Stimulated activated CD4-positive, alpha-beta T cell treated with anti-CD3 and anti-CD28 coated beads, Interleukin-1b, Interleukin-23, amount 100 ng/mL, for 48 hours (primary cell): Measurements from ENCODE around the gene C5orf46.
"Not testable (repeated sequence)": the region's sequence is repeated elsewhere in the genome, so short reads cannot be mapped to it uniquely, and the experiment has no call there.

ENCODE experiments used
- DNase-seq: peaks from one replicate; pipeline ENCODE4 v3.0.0-alpha.2; 2020

Gene C5orf46

DNA sequence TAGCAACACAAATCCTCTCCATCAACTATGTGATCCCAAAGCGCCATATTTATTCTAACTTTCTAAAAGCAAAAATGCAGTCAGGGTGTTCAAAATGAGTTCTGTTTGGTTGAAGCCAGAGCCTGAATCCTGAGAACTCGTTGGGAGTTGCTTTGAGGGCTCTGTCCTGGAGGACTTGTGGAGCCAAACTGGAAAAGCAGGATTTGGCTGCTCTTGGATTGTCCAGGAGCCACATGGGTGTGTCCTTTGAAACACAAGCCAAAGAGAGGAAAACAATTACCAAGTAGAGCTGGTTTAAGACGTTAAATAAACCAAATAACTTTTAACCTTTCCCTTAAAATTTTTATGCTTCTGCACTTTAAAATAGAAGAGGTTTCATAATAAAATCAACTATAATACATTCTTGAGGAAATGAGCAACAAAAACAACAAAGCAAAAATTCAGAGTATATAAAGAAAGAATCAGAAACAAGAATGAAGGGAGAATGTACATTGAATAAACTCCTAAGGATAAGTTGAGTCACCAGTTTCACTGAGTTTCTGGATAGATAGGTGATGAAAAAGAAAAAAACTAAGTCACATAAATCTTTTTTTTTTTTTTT lies 13.5 kb downstream of the C5orf46 start:
- DNase-seq: no peak

GRCh38 chr5:147887930-147888329 lies 18.4 kb downstream of the C5orf46 start:
- no peak for DNase-seq

GRCh38 chr5:147887026-147887627 lies 19.2 kb downstream of the C5orf46 start:
- no peak for DNase-seq

DNA sequence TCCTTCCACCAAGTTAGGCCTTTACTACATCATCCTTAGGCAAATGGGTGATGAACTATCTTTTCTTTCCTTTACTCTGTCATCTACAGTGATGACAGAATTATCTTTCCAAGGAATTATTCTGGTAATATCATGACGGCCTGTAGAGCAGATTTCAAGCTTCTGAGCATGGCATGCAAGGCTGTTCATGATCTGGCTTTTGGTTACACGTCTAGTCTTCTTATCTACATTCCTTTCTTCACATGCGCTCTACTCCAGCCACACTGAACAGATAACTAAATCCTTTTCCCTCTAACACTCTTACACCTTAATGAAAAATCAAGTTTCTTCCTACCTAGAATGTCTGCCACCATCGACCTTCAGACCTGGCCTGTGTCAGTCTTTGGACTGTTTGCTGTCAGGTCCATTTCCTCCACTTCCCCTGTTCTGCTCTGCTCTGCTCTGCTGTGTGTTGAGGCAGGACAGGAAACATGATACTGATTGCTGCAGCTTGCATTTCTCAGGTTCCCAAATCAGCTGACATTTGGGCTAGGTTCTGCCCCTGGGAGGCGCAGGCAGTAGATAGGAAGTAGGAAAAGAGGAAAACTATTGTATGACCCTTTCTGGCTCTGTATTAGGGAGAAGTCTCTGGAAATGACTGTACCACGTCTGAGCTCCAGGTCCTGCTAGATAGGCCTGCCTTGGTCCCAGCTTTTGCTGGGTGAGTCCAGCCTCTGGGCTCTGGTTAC lies 23.6 kb downstream of the C5orf46 start:
- DNase-seq: no peak

DNA sequence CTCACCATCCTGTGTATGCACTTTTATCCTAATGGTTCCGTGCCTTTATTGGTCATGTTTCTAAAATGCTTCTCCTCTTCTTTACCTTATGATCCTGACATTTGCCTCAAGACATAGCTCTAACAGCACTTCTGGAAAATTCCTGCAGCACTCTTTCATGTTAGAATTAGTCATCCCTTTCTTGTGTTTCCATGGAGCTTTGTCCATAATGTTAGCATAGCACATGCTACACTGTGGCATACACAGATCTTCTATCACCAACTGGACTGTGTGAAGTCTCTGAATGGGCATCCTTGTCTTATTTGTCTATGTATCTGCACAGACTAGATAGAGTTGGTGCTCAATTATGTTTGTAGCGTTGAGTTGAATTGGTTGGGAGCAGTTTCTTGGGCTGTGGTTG lies 25.9 kb downstream of the C5orf46 start:
- no peak for DNase-seq

DNA sequence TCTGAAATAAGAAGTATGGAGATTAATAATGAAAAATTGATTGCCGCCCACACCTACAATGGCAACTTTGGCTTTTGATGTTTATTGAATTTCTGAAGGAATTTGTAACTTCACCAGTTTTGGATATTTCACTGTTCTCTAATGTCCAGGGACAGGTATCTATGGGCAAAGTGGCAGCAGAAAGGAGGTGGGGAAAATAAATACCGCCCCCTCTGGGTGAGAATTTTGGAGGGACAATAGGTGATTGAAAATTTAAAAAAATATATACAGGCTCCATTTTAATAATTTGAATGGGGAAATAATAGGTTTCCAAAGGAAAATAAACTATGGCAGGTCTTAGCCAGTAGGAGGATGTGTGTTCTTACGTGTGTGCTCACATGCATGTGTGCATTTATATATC lies 26.6 kb downstream of the C5orf46 start:
- DNase-seq: no peak

GRCh38 chr5:147878066-147878759 lies 28.1 kb downstream of the C5orf46 start, which contains the start of gene SCGB3A2:
SCGB3A2 (plus strand) TSS chr5:147878711; CDS start chr5:147878804, 93 bp downstream.
- DNase-seq: no peak

DNA sequence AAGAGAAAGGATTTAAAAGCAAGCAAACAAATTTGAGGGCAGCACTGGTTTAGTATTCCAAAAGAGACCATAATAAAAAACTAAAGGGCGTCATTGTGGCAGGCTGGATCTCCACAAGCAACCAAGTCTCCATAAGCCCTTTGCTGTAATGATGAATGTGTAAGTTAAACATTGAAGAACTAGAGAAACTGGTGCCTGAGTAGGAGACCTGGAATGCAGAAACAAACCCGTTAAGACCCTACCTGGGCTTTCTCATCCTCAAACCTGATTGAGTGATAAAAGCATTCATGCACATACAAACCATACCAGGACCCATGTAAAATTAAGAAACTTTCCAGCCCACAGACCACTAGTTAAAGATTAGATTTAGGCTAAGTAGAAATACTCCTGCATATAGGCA lies 29.7 kb downstream of the C5orf46 start:
- no peak for DNase-seq

DNA sequence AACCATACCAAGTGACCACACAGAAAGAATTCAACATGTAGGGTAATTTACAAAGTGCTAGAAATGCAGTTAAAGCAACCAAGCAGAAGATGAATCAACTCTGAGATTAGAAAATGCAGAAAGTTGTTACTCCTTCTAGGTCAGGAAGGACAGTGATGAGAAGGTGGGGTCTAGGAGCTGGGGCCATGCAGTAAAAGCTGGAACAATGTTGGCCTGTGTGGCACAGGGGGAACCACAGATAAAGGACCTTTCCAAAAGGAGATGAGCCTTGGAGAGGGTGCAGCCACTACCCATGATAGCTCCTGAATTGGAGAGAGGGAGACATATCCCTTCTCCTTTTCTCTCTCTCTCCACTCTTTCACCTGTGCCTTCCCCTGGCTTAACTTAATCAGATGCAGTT lies 30.2 kb downstream of the C5orf46 start:
- no peak for DNase-seq

- no peak for DNase-seq
Measured at GRCh38 chr5:147874910-147875367, 31.4 kb downstream of the C5orf46 start.

GRCh38 chr5:147874118-147874875 lies 32.0 kb downstream of the C5orf46 start:
- not testable (repeated sequence) for DNase-seq

DNA sequence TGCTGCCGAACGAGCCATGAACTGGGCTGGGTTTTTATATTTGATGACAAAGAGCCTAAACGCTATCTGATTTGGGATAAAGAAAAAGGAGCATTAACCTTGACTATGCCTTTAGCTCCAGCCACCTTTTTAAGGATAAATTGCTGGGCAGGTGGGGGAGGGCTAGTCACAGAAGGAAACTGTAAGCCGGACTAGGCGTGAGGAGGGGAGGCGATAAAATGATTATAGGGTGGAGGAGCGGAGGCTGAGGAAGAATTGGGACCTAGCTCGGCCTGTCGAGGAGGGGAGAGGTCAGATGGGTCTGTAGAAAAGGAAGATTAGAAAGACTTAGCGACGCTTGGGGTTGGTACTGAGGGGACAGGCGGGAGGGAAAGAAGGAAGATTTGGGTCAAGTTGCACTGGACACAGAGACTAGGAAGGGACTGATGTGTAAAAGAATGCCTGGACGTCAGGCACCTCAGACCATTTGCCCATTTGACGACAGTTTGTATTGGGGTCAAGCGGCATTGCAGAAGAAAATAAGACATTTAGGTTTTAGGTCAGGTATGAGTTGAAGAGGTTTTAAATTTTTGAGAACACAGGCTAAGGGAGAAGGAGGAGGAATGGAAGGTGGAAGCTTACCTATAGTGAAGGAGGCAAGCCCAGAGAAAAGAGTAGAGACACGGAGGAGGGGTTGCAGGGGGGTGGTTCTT lies 33.4 kb downstream of the C5orf46 start:
- DNase-seq: not testable (repeated sequence)

GRCh38 chr5:147871980-147872549 lies 34.3 kb downstream of the C5orf46 start:
- not testable (repeated sequence) for DNase-seq

- DNase-seq: not testable (repeated sequence)
Measured at GRCh38 chr5:147869892-147870291, 36.4 kb downstream of the C5orf46 start.

DNA sequence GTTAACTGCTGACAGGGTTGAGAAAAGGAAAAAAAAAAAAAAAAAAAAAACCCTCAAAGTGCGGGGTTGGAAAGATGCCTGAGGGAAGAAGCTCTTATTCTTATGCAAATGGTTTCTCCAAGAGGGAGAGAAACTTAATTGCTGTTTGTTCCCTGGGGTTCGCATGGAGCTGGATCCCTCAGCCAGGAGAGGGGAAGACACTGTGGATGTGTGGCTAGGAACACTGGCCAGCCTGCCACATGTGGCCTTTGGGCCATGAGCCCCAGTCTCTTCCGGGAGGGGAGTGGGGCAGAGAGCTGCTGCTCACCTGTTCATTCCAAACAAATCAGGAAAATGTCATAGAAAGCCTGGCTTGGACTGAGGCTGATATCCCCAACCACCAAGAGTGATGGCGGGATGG lies 37.2 kb downstream of the C5orf46 start:
- DNase-seq: no peak

- no peak for DNase-seq
Measured at GRCh38 chr5:147863454-147864158, 42.7 kb downstream of the C5orf46 start.

DNA sequence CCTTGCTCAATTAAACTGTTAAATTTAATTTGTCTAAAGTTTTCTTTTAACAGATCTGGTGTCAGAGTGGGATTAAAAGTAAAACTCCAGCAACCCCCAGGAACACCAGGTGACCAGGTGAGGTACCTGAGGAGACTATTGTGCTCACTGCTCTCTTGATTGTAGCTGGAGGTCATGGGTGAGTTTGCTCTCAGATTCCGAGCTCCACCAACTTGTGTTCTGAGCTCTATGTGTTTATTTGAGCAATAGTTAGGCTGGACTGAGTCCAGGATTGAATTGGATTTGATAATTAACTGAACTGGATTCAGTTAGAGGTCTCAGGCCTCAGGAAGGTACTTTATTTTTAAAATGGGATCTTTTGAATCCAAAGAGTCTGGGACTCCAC lies 45.7 kb downstream of the C5orf46 start:
- DNase-seq: no peak

GRCh38 chr5:147859962-147860640 lies 46.2 kb downstream of the C5orf46 start:
- no peak for DNase-seq

DNA sequence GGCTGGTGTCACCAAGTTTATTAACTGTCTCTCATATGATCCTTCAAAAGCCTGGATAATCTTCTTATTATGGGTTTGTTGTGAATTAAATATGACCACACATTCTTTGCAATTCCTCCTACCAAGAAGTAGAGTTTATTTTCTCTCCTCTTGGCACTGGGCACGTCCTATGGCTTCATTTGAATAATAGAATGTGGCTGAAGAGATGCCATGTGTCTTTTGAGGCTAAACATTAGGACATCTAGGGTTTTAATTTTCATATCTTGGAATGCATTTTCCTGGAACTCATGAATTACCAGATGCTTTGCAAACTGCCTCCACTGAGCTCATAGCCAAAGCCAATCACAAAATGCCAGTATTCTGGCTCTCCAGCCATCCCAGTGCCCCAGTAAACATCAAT lies 47.8 kb downstream of the C5orf46 start:
- DNase-seq: no peak
